NCI-H2081 treated with DMSO at 0.1 percent for 48 hours (cell line): ENCODE measurements around the gene AK4.
"Not testable (repeated sequence)": the region's sequence is repeated elsewhere in the genome, so short reads cannot be mapped to it uniquely, and the experiment has no call there.

ENCODE experiments used
- DNase-seq: peaks from one replicate; lab custom pipeline; 2025; lab: John Stamatoyannopoulos, UW

The AK4 gene

DNA sequence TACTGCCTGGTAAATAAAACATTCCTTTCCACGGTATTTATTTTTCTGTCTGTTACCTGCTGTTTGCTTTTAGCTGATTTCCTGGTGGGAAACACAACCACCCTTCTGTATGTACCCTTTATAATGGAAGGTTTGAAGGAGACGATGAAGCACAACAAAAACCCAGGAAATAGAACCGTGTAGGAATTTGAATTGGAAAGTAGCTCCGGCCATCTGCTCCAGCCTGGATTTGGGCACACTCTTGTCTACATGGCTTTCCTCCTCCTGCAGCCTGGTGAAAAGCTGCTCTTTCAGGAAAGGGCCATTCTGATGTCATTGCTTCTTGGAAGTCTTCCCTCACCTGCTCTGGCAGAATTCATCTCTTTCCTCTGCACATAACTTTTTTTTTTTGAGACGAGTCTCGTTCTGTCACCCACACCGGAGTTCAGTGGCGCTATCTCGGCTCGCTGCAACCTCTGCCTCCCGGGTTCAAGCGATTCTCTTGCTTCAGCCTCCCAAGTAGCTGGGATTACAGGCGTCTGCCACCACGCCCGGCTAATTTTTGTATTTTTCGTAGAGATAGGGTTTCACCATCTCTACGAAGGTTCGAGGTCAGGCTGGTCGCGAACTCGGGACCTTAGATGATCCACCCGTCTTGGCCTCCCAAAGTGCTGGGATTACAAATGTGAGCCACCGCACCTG is 2.7 kb downstream of the AK4 start:
- DNase-seq: no peak

DNA sequence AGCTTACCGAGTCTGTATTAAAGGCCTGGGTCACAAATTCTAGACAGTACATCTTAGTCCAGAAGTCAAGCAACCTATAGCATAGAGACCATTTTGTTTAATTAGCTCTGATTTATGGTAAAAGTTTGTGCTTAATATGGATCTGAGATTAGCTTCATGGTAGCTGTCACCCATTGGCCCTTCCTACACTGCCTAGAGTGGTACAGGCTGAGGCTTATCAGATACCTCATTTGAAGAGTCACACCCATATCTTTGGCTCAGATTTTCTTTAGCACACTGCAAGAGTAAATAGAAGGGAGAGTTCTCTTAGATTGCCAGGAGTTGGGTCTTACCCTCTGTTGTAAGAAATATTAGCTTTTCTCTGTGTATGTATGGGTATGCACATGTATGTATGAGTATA is 3.6 kb downstream of the AK4 start:
- DNase-seq: no peak

DNA sequence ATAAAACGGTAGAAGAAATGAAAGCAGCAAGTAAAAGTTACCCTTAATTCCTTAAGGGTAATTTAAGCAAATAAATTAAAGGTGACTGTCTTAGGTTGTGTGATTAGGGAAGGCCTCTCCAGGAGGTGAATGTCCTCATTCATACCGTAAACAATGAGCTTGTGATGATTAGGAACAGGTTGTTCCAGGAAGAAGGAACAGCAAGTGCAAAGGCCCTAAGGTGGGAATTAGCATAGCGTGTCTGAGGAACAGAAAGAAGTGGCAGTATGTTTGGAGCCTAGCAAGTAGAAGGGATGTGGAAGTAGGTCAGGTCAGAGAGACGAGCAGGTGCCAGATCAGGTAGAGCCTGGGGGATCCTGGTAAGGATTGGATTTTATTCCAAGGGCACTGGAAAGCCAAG is 5.6 kb downstream of the AK4 start:
- DNase-seq: no peak

DNA sequence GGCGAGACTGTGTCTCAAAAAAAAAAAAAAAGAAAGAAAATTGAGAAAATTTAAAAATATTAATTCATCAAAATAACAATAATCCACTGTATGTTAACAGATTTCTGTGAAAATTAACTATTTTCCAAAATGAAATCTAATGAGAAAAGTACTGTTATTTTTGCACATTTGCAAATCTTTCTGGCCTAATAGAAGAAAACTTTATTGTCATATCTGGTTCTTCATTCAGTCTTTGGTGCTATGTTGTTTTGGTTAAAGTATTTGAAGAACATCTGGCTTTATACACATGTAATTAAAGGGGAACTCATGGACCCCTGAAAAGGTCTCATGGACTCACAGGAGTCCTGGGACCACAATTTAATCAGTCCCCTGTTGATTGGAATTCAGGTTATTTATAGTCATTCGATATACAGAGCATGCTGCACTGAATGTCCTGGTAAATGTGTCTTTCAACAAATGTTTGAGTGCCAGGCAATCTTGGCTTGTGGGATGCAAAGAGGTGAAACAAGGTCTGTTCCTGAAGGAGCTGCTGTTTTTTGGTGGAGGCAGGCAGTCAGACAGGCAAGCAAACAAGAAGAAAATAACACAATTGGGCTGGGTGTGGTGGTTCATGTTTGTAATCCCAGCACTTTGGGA is 9.0 kb downstream of the AK4 start:
- DNase-seq: no peak

DNA sequence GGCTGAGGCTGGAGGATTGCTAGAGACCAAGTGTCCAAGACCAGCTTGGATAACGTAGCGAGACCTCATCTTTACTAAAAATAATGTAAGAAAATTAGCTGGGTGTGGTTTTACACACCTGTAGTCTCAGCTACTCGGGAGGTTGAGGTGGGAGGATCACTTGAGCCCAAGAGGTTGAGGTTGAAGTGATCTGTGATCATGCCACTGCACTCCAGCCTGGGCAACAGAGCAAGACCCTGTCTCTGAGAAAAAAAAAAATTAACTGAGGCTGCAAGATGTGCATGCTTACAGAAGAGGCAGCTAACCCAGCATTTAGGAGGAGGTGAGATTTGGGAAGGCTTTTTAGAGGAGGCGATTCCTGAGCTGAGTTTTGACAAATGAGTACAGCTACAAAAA is 9.5 kb downstream of the AK4 start:
- DNase-seq: no peak

DNA sequence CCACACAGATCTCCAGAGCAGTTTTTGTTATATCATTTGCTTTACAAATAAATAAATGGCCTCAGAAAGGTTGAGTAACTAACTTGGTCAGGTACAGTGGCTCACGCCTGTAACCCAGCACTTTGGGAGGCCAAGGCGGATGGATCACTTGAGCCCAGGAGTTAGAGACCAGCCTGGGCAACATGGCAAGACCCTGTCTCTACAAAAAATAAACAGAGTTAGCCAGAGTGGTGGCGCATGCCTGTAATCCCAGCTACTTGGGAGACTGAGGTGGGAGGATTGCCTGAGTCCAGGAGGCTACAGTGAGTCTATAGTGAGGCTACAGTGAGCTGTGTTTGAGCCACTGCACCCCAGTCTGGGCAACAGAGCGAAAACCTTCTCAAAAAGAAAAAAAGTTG is 11.3 kb downstream of the AK4 start:
- not testable (repeated sequence) for DNase-seq

DNA sequence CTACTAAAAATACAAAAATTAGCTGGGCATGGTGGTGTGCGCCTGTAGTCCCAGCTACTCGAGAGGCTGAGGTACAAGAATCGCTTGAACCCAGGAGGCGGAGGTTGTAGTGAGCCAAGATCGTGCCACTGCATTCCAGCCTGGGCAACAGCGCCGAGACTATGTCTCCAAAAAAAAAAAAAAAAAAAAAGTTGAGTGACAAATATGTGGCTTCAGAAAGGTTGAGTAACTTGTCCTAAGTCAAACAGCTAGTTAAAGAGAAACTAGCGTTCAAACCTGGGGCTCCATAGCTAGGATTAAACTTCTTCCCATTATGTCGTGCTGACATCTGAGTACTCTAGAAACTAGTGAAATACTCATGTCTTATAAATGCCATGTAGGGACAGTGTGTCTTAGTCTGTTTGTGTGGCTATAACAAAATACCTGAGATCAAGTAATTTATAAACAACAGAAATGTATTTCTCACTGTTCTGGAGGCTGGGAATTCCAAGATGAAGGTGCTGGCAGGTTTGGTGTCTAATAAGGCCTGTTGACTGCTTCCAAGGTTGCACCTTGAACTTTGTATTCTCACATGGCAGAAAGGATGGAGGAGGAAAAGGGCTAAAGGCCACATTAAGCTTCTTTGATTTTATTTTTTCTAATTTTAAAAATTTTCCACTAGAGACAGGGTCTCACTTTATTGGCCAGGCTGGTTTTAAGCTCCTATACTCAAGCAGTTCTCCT is 12.0 kb downstream of the AK4 start:
- no peak for DNase-seq

DNA sequence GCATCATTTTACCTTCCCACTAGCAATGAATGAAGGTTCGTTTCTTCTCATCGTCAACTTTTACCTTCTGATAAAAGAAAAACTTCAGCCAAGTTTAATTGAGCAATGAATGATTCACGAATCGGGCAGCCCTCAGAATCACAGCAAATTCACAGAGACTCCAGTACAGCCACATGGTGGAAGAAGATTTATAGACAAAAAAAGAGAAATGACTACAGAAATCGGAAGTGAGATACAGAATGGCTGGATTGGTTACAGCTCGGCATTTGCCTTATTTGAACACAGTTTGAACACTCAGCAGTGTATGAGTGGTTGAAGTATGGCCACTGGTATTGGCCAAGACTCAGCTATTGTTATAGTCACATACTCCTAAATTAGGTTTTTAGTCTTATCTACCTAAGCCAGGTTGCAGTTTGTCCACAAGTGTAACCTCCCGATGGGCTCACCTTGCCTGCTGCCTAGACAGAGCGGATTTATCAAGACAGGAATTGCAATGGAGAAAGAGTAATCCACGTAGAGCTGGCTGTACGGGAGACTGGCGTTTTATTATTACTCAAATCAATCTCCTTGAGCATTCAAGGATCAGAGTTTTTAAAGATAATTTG is 15.3 kb downstream of the AK4 start:
- no peak for DNase-seq

DNA sequence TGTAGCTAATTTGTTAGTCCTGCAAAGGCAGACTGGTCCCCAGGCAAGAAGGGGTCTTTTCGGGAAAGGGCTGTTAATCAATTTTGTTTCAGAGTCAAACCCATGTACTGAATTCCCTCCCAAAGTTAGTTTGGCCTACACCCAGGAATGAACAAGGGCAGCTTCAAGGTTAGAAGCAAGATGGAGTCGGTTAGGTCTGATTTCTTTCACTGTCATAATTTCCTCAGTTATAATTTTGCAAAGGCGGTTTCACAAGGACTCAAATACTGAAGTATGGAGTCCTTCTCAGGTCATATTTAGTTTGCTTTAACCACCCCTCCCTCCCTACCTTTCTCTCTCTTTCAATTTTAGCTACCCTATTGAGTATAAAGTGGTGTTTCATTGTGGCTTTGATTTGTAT is 16.1 kb downstream of the AK4 start:
- not testable (repeated sequence) for DNase-seq

DNA sequence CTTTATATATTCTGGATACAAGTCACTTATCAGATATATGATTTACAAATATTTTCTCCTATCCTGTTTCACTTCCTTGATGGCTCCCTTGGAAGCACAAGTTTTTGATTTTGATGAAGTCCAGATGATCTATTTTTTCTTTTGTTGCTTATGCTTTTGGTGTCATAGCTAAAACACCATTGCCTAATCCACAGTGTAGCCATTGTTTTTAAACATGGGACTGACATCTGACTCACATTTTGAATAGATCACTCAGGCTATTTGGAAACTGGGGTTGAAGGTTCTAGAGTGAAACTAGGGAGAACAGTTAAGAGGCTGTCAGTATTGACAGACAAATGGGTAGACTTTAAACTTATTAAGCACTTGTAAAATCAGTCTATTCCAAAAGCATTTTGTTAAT is 16.6 kb downstream of the AK4 start:
- DNase-seq: no peak

DNA sequence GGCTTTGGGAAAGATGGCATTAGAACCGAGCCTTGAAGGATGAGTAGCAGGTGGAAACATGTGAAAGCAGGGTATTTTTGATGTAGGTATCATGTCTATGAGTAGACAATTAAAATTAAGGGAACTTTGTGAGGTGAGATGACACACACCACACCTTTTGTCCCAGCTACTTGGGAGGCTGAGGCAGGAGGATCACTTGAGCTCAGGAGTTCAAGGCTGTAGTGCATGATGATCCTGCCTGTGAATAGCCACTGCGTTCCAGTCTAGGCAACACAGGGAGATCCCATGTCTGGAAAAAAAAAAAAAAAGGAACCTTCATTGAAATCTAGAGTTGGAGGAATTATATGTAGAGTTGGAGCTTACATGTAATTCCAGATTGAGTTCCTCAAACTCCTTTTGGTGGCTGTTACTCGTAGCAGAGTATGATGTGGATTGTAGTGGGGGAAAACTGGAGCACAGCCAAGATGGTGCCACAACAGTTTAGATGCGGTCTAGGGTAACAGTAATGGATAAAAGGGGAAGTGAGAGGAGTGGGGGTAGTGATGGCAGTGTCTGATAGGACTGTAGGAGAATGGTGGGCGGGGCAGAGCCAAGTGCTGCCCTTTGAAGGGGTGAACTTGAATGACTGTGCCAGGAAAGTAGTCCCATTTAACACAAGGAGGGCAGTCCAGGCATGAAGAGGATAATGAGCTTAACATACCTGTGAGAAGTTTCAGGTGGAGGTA is 17.4 kb downstream of the AK4 start:
- no peak for DNase-seq

DNA sequence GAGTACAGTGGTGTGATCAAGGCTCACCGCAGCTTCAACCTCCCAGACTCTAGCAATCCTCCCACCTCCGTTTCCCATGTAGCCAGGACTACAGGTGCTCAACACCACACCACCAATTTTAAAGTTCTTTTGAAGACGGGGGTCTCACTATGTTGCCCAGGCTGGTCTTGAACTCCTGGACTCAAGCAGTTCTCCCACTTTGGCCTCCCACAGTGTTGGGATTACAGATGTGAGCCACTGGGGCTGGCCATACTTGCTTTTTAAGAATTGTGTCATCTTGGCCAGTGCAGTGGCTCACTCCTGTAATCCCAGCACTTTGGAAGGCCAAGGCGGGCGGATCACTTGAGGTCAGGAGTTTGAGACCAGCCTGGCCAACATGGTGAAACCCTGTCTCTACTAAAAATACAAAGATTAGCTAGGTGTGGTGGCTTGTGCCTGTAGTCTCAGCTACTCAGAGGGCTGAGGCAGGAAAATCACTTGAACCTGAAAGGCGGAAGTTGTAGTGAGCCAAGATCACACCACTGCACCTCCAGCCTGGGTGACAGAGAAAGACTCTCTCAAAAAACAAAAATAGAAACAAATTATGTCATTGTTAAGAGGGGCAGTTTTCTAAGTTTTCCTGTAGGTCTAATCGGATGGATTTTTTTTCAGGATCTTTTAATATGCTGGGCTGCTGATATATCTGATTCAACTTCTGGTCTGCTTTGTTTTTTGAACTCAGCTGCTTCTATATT is 18.7 kb downstream of the AK4 start:
- no peak for DNase-seq

DNA sequence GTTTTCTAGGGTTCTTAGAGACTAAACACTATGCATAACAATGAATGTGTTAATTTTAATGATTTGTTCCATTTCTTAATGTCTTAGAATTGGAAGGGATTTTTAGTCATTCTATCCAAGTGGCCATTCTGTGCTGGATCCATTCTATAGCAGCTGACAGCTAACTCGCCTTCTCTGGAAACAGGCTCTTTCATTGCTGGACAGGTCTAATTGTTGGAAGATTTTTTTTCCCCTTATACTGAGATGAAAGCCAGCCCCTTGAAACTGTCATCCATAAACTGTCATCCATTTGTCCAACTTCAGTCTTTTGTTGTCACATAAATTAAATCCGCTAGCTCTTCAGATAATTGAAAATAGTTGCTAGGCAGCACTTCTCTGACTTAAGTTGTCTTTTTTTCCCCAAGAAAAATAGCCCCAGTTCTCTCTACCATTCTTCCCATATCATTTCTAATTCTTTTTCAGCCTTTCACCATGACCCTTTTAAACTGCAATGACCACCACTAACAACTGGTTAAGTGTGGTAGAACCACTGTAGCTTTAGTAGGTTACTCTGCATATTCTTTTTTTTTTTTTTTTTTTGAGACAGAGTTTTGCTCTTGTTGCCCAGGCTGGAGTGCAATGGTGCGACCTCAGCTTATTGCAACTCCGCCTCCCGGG is 19.7 kb downstream of the AK4 start:
- no peak for DNase-seq

DNA sequence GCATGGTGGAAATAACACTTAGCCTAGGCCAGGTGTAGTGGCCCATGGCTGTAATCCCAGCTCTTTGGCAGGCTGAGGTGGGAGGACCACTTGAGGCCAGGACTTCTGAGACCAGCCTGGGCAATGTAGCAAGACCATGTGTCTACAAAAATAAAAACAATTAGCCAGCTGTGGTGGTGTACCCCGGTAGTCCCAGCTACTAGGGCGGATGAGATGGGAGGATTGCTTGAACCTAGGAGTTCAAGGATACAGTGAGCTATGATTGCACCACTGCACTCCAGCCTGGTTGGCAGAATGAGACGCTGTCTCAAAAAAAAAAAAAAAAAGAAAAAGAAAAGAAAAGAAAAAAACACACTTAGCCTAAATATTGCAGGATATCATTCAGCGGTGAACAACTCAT is 20.9 kb downstream of the AK4 start:
- no peak for DNase-seq

DNA sequence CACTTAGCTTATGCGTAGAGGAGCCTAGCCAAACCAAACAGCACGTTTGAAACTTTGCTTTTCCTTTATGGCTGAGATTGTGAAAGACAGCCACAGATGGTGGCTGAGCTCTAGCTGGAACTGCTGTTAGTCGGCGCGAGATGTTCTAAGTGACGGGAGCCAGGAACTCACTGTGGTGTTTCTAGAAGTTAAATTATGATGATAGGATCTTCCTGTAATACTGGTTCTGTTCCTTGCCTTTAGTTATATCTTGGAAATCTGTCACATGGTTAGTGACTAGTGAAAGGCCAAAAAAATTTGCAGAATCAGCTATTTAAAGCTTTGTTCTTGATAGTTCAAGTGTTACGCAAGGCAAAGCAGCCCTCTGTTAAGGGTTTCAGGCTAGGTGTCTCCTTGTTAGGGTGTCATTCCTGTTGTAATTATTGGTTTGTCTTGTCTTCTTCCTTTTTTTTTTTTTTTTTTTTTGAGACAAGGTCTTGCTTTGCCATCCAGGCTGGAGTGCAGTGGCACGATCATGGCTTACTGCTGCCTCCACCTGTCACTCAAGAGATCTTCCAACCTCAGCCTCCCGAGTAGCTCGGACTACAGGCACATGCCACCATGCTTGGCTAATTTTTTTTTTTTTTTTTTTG is 22.6 kb downstream of the AK4 start:
- DNase-seq: no peak

DNA sequence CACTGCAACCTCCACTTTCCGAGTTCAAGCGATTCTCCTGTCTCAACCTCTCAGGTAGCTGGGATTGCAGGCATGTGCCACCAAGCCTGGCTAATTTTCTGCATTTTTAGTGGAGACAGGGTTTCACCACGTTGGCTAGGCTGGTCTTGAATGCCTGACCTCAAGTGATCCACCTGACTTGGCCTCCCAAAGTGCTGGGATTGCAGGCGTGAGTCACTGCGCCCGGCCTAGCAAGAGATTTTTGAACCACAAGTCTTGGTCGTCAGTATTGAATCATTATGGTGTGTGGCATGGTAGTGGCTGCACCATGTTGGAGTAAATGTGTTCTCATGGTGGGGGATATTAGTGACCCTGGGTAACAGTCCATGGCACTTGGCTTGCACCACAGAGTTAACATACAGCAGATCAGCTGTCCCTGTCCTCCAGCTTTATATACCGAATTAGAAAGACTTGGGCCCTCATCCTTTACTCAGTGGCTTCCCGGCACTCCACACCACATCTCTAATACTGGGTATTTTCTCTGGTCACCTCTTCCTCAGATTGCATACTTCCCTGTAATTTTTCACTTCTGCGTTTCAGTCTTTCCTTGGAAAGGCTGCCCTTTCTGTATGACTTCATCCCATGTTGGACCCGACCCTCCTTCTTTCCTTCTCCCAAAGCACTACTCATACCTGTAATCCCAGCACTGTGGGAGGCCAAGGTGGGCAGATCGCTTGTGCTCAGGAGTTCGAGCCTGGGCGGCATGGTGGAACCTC is 25.1 kb downstream of the AK4 start:
- DNase-seq: no peak

DNA sequence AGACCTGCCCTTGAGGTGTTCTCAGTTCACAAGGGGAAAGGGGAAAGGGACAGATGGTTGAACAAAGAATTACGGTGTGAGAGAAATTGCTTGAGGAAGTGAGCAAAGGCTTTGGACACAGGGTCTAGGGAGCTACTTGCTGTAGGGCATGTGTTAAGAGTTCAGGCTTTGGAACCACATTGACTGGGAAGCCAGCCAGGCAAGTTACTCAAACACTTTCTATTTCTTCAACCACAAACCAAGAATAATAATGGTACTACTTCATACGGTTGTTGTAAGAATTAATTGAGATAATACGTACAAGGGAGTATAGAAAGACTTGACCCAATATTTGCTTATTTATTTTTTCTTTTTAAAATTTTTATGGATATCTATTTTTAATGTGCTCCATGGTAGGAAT is 26.6 kb downstream of the AK4 start:
- no peak for DNase-seq

DNA sequence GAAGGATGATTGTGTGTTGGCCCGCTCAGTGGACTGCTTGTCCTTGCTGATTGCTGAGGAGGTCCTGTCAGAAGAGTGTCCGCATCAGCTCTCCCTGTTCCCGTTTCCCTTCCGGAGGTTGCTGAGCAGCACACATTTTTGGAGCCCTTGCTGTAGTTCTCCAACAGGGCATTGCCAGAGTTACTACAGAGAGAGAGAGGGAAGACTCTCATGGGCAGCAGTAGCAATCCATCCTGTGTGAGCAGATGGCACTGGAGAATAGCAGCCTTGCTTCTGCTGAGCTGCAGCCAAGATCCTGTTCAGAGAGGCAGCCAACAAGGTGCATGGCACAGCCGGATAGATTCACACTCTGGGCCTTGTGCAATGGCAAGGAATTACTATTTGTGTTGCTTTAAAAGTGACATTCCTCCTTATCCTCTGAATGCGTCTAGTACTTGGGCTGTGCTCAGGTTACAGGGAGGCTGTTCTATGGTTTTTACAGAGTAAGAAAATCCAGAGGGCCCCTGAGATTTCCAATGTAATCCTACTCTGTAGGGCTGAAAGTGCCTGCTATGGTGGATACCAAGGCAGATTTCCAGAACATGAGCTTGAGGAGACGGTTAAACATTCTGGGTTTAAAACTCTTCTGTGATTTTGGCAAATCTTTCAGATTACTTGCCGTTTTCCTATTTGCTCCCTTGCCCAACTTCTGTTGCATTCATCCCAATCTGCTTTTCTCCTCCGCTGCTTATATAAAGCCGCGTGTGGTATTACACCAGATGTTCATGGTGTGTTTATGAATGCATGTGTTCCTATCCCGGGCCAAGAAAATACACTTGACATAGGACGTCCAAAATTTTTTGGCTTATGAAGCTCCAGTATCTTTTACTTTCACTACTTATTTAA is 27.4 kb downstream of the AK4 start:
- DNase-seq: no peak

DNA sequence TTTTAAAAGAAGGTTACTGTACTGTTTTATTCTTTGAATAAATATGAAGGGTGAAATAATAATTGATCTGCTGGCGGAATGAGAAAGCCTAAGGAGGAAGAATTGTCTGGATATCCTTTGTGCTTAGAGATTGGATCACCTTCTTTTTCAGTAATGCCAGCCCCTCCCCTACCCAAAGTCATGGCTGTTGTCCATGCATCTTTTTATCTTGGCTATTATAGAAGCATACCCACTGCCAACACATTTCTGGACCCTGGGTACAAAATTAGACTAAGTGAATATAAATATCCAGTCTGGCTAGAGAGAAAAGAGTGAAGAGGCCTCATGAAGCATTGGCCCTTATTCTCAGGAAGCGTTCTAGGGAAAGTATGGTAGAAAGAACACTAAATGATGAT is 28.1 kb downstream of the AK4 start:
- no peak for DNase-seq
